GM19025 (cell line): ENCODE data around the gene GARIN1A.
"Not testable (repeated sequence)": the region's sequence is repeated elsewhere in the genome, so short reads cannot be mapped to it uniquely, and the experiment has no call there.

ENCODE experiments used
- ATAC-seq: cut with Tn5 transposase; IDR thresholded peaks from one replicate; pipeline ENCODE4 v1.9.1; 2021; ENCODE audit warnings: mild to moderate bottlenecking, low read depth, moderate library complexity; ENCODE audit not compliant: unreplicated experiment

Gene GARIN1A

DNA sequence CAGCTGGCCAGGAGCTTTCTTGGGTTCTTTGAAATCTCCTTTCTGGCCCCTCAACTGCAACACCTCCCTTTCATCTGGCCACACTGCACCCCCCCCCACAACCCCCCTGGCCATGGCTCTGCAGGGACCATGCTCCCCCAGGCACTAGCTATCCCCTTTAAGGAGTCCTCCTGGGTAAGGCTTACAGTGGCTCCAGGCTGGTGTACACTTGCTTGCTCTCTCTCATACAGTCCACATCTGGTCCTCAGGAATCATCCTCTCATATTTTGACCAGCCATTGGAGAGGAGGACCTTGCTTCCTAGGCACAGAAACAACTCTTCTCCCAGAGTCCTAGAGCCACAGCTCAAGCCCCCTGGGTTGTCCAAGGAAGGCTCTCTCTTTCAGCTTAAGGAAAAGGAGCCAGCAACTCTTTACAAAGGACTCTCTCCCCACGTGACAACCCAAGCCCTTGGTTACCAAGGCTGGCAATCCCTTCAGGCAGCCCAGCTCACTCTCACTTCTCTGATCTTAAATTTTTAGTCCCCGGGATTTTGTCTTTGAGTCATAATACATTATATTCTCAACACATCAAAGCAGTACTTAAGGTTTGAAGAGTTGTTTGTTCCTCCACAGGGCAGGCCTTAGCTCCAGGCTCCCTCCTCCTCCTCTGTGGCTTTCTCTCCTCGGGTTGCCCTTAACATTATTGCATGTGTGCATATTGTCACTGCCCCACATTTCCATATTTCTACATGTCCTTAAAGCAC lies 9.9 kb downstream of the GARIN1A start:
- no peak for ATAC-seq

DNA sequence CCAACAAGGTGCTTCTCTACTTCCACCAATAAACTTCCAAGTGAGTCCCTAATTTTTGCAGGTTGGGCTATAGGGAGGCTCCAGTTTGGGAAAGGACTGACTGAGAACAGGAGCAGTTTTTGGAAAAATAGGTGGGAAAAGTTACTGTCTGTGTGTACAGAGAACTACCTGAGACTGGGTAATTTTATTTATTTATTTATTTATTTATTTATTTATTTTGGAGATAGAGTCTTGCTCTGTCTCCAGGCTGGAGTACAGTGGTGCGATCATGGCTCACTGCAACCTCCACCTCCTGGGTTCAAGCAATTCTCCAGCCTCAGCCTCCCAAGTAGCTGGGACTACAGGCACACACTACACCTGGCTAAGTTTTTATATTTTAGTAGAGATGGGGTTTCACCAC lies 11.2 kb downstream of the GARIN1A start:
- not testable (repeated sequence) for ATAC-seq

DNA sequence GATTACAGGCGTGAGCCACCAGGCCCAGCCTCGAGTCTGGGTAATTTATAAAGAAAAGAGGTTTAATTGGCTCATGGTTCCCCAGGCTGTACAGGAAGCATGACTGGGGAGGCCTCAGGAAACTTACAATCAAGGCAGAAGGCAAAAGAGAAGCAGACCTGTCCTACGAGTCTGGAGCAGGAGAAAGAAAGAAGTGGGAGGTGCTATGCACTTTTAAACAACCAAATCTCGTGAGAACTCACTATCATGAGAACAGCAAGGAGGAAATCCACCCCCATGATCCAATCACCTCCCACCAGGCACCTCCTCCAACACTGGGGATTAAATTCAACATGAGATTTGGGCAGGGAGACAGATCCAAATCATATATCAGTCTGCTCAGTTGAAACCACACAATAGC lies 11.6 kb downstream of the GARIN1A start:
- not testable (repeated sequence) for ATAC-seq

DNA sequence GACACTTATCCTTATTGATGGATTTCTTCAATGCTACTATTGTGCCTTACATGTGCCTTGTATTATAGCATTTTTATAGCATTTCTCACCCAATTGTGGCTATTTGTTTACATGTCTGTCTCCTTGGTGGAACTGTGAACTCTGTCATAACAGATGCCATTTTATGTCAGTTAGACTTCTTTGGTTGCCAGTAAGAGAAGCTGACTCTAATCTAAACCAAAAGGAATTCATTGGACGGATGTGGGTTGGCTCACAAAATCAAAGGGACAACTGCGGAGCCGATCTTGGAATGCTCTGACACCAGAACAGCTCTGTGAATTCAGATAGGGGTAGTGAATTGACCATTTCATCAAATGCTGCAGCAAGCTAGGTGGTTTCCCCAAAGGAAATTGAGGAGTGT lies 15.0 kb downstream of the GARIN1A start:
- no peak for ATAC-seq

DNA sequence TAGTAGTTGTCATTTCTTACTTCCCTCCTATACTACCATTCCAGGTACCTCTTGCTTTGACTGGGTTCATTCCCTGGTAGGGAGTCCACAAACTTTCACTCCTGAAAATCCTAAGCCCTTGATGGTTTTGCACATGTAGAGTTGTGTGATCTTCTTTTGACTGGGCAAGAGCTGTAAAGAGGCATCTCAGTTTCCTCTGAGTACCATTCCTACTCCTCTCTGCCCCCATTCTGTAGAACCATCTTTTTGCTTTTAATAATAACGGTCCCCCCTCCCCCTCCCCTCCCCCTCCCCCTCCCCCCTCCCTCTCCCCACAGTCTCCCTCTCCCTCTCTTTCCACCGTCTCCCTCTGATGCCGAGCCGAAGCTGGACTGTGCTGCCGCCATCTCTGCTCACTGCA lies 16.4 kb downstream of the GARIN1A start:
- ATAC-seq, result no peak

DNA sequence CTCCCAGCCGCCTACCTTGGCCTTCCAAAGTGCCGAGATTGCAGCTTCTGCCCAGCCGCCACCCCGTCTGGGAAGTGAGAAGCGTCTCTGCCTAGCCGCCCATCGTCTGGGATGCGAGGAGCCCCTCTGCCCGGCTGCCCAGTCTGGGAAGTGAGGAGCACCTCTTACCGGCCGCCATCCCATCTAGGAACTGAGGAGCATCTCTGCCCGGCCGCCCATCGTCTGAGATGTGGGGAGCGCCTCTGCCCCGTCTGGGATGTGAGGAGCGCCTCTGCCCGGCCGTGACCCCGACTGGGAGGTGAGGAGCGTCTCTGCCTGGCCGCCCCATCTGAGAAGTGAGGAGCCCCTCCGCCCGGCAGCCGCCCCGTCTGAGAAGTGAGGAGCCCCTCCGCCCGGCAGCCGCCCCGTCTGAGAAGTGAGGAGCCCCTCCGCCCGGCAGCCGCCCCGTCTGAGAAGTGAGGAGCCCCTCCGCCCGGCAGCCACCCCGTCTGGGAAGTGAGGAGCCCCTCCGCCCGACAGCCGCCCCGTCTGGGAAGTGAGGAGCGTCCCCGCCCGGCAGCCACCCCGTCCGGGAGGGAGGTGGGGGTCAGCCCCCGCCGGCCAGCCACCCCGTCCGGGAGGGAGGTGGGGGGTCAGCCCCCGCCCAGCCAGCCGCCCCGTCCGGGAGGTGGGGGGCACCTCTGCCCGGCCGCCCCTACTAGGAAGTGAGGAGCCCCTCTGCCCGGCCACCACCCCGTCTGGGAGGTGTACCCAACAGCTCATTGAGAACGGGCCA lies 17.3 kb downstream of the GARIN1A start:
- not testable (repeated sequence) for ATAC-seq

DNA sequence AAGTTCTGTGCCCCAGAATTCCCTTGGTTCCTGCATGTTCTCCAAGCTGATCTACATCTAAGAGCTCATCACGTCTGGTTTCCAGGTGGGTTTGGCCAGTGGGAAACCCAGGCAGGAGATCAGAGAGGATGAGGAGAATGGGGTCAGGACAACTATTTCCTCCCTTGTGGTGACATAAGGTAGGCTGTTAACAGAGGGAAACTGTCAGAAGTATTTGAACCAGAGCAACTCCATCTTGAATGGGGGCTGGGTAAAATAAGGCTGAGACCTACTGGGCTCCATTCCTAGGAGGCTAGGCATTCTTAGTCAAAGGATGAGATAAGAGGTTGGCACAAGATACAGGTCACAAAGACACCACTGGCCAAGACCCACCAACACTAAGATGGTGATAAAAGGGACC lies 19.1 kb downstream of the GARIN1A start:
- no peak for ATAC-seq

DNA sequence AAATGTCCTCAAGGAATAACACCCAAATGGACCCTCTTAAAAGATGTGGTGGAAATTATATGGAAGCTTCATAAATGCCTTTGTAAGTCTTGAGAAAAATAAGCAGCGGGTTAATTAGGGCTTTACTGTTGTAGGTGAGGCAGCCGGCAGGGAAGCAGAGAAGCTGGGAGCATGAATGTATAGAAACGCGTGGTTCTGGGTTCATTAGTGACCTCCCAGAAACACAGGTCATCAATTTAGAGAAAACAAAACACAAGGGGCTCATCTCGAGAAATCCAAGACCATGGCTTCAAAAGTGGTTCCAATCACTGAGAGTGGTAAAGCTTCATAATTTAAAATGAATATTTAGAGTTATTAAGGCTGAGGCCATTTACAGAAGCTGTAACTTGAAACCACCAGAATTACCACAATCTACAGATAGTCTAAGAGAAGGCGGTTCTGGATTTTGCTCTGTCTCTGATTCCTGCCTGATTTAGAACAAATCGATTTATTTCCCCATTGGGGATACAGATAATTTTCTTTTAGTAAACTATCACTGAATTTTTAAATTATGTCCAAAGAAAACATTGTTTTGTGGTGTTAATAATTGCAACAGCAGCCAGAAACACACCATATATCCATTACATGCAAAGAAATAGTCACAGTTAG lies 20.7 kb downstream of the GARIN1A start:
- ATAC-seq, result no peak

DNA sequence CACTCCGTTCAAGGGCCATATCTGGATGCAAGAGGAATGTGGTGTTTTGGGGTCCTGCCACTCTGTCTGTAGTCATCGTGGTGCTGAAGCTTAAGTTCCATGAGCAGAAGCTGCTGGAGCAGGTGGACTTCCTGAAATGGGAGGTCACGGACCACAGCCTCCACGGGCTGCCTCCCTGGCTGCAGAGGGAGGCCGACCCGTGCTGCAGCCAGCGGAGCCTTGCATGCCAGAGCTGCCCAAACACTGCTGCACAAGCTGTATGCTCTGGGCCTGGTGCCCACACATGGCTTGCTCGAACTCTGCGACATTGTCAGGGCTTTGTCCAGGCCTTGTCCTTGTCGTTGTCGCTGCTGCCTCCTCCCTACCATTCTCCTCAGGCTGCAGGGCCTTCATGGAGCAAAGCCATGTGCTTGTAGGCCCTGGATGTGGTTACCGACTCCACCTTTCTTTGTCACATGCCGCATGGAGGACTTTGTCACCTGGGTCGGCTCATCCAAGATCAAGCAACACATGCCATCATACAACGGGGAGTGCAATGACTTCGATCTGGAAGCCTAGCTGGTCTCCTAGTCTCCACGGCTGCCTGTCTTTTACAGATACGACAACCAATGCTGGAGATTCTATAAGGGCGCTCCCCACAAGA lies 21.4 kb downstream of the GARIN1A start:
- ATAC-seq, result no peak

DNA sequence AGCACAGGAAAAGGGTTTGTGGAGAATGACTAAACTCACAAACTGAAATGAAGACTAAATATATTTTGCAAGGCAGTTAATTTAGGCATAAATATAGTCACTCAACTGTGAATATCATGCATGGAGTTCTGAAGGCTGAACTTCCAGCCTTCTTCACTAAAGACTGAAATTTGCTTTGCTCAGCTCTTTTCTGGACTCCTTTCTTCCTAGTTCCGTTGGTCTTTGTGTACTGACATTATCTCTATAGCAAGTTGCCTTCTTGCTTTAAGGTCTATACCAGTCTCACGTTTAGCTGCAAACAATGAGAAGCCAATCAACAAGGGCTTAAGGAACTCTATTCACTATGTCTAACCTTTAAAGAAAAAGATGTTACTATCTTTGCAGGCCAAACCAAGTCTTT lies 22.6 kb downstream of the GARIN1A start:
- ATAC-seq, result no peak

DNA sequence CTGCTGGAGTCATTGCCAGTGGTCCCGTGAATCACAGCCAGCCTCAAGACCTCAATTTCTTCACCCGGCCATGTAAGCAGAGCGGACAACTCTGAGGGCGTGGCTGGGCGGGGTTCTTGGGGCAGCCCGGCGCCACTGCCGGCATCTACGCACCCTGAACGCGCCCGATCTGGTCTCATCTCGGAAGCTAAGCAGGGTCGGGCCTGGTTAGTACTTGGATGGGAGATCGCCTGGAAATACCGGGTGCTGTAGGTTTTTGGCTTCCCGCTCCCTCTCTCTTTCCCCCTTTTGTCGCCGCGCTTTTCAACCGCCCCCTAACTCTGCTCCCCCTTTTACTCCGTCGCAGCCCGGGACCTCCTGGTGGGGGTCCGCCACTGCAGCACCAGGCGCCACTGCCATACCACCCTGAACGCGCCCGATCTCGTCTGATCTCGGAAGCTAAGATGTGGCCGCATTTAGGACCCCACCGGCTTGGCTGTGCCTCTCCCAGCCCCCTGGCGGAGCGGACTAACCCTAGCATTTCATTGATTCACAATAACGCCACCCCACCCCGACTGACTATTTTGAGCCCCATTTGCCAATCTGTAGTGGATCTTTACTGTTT lies 25.3 kb downstream of the GARIN1A start:
- ATAC-seq, result no peak

DNA sequence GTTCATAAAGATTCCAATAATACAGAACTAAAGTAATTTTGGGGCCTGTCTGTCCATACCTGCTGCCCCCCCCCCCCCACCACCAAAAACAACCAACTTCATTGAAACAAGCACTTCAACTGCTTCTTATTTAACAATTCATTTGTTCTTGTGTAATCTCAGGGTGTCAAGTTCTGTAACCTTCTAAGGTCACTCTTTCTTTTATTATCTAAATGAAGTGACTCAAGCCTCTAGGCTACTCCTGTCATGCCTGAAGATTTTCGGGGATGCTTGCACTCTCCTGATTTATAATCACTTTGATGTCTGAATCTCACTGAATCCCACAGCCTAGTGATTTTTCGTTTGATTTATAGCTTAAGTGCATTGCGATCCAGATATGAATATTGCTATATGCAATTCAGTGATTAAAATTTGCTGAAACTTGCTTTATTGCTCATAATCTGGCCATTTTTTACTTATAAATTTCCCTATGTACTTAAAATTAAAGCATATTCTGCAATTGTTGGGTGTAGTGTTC lies 27.2 kb downstream of the GARIN1A start:
- ATAC-seq, result no peak

DNA sequence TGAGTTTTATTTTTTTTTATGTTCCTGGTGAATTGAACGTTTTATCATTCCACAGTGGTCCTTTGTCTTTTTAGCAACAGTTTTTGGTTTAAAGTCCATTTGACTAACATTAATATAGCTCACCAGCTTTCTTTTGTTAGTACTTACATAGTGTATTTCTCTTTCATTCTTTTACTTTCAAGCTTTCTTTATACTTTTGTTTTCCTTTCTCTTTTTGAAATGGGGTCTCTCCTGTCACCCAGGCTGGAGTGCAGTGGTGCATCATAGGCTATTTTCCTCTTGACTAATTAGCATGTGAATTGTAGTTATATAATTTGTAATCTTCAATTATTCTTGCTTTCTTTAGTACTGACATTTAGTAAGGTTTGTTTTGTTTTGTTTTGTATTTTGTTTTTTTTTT lies 27.8 kb downstream of the GARIN1A start:
- no peak for ATAC-seq

DNA sequence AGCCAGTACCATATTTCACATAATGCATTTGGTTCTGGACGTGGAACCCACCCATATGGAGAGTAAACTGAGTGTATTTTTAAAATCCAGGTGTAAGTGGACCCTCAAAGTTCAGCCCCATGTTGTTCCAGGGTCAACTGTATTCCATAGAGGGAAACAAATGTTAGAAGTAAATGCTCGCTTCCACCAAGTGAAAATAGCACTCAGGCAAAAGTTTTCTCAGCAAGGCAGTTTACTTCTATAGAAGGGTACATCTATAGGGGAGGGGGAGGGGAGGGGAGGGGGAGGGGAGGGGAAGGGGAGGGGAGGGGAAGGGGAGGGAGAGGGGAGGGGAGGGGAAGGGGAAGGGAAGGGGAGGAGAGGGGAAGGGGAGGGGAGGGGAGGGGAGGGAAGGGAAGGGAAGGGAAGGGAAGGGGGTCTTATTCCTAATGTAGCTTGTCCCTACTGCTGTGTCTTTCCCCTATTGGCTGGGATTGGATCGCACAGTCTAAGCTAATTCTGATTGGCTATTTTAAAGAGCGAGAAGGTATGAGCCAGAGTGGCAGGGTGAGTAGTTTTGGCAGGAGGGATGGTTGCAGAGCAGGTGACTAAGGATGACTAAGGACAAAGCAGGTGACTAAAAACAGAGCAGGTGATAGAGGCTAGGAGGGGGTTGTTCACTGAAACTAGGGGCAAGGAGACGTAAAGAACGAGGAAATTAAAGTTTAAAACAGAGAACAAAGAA lies 29.1 kb downstream of the GARIN1A start:
- no peak for ATAC-seq

DNA sequence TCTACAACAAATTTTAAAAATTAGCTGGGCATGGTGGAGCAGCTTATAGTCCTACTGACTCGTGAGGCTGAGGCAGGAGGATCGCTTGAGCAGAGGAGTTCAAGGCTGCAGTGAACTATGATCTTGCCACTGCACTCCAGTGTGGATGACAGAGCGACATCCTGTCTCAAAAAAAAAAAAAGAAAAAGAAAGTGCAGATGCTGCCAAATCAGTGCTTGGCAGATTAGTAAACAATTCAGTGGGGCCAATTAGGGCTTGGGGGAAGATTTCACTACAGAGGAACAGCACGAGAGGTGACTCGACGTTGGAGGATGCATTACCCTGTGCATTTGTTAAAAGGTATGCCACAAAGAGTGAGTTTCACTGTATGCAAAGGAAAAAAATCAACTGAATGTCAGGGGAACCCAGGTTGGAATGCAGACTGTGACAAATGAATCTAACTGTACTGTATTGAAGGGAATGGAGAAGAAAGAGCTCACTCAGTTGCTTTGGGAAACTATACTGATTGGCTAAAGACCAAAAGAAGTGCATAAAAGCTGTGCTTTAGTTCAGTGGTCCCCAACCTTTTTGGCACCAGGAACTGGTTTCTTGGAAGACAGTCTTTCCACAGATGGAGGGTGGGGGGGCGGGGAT lies 31.6 kb downstream of the GARIN1A start:
- ATAC-seq, result no peak

DNA sequence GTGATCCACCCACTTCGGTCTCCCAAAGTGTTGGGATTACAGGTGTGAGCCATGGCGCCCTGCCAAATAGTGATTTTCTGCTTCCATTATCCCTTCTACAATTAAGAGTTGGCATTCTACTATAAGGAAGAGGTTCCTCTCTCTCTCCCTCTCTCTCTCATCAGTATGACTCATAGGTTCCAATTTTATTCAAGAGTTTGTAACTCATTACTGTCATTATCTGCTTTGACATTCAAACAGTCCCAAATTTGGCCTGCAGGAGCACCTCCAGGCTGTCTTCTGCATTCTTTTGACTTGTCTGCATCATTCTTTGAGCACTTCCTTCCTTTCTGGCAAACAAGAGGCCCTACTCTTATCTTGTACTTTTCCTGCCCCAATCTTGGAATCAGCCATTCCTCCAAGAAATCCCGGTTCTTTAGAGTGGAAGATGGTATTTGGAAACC lies 33.8 kb downstream of the GARIN1A start:
- no peak for ATAC-seq

DNA sequence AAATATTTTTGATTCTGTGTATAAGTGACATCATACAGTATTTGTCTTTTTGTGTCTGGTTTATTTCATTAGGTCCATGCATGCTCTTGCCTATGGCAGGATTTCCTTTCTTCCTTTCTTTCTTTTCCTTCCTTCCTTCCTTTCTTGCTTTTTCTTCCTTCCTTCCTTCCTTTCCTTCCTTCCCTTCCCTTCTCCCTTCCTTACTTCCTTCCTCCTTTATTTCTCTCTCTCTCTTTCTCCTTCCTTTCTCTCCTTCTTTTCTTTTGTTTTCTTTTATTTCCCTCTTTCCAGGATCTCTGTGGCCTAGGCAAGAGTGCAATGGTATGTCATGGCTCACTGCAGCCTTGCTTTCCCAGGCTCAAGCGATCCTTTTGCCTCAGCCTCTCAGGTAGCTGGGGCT lies 35.7 kb downstream of the GARIN1A start:
- no peak for ATAC-seq

DNA sequence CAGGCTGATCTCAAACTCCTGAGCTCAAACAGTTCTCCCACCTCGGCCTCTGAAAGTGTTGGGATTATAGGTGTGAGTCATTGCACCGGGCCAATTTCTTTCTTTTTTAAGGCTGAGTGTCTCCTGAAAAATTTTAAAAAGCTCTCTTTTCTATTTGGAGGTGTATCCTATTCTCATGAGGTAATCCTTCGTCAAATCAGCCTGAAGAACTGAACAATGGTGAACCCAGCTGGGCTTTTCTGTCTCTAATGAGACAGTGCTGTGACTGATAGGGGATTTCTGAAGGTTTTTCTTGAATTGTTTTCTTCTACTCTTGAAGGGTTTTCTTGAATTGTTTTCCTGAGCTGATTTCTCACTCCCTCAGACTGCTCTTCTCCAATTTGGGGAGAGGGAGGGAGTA lies 36.1 kb downstream of the GARIN1A start:
- no peak for ATAC-seq

DNA sequence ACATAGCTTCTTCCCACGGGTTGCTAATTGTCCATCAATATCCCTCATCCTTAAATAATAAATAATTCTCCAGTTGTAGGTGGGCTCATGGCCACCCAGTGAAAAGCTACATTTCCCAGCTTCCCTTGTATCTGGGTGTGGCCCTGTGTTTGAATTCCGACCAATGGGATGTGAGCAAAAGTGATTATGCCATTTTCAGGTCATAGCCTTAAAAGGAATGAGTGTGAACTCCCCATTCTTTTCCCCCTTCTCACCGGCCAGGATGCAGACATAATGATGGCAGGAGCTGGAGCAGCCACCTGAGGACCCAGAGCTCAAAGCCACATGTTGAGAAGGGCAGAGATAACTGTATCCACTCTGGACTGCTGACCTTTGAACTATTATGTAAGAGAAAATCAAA lies 36.7 kb downstream of the GARIN1A start:
- ATAC-seq, result no peak
